ENCODE results near the gene BAD. TPM values are rescaled to one million over a fixed set of nuclear protein-coding genes. Genes with fewer than 3 reads are reported as not detected.

BAD gene
- total and polyA plus RNA-seq, 2 of the 13 experiments (the other 11 are each of a cell fraction or from before 2014, with no cell fraction given) = 17.9 to 28.5 TPM

GRCh38 chr11:64241491-64242374 is 42.7 kb downstream of the BAD start (continued):
- peak; percentile 47; the same call in 1 of the 2 replicates for TF ChIP-seq NAIF1 (CRISPR knock-in tag; IDR thresholded peaks at IDR 0.05; ENCODE audit: borderline replicate concordance)
- TF ChIP-seq E2F5 (CRISPR knock-in tag; conservative IDR thresholded peaks at IDR 0.05) = 0 out of 2 replicates have a peak, but pooled peaks have one; percentile 13
- TF ChIP-seq ARHGAP35 (CRISPR knock-in tag; IDR thresholded peaks at IDR 0.05; ENCODE audit: borderline replicate concordance) = 0 out of 2 replicates have a peak, but pooled peaks have one; percentile 15
- peak; percentile 55 for TF ChIP-seq SP4 (CRISPR knock-in tag; IDR thresholded peaks at IDR 0.05)
- TF ChIP-seq ZNF773 (CRISPR knock-in tag; IDR thresholded peaks at IDR 0.05; ENCODE audit: borderline replicate concordance) = no peak
- peak; percentile 56; the same call in 1 of the 2 replicates for TF ChIP-seq NFAT5 (CRISPR knock-in tag; IDR thresholded peaks at IDR 0.05)
- TF ChIP-seq ARID4A (CRISPR knock-in tag; IDR thresholded peaks at IDR 0.05; ENCODE audit: borderline replicate concordance) = peak; percentile 50
- TF ChIP-seq MTF2 (CRISPR knock-in tag; IDR thresholded peaks at IDR 0.05; ENCODE audit: borderline replicate concordance) = no peak
- no peak for TF ChIP-seq WIZ (CRISPR knock-in tag; IDR thresholded peaks at IDR 0.05)
- TF ChIP-seq ZBTB10 (CRISPR knock-in tag; IDR thresholded peaks at IDR 0.05; ENCODE audit: borderline replicate concordance) = no peak
- 0 out of 2 replicates have a peak, but pooled peaks have one; percentile 4 for TF ChIP-seq ZNF331 (CRISPR knock-in tag; IDR thresholded peaks at IDR 0.05)
- no peak for TF ChIP-seq TOE1 (CRISPR knock-in tag; IDR thresholded peaks at IDR 0.05)
